Ishikawa (cell line): ENCODE data around the gene LDLR.

Source experiments
- CEBPB ChIP-seq: IDR thresholded peaks from 2 replicates; pipeline ENCODE4 v1.6.1; 2012
- CREB1 ChIP-seq: IDR thresholded peaks from 2 replicates; pipeline ENCODE4 v1.6.1; 2012; ENCODE audit warnings: low read depth
- EGR1 ChIP-seq: IDR thresholded peaks from 2 replicates; pipeline ENCODE4 v1.6.1; 2012
- EP300 ChIP-seq: IDR thresholded peaks from 2 replicates; pipeline ENCODE4 v1.6.1; 2012; ENCODE audit warnings: borderline replicate concordance
- FOXM1 ChIP-seq: IDR thresholded peaks from 2 replicates; pipeline ENCODE4 v1.6.1; 2012; ENCODE audit warnings: low read depth, borderline replicate concordance
- NFIC ChIP-seq: IDR thresholded peaks from 2 replicates; pipeline ENCODE4 v1.6.1; 2012
- RAD21 ChIP-seq: IDR thresholded peaks from 2 replicates; pipeline ENCODE4 v1.6.1; 2012; ENCODE audit warnings: low read depth
- TAF1 ChIP-seq: IDR thresholded peaks from 2 replicates; pipeline ENCODE4 v1.6.1; 2012; ENCODE audit warnings: low read depth, mild to moderate bottlenecking
- TCF12 ChIP-seq: IDR thresholded peaks from 2 replicates; pipeline ENCODE4 v1.6.1; 2012; ENCODE audit warnings: low read depth
- TEAD4 ChIP-seq: IDR thresholded peaks from 2 replicates; pipeline ENCODE4 v1.6.1; 2012
- YY1 ChIP-seq: IDR thresholded peaks from 2 replicates; pipeline ENCODE4 v1.6.1; 2012; ENCODE audit warnings: low read depth
- ZBTB7A ChIP-seq: IDR thresholded peaks from 2 replicates; pipeline ENCODE4 v1.6.1; 2012; ENCODE audit warnings: low read depth
- TF ChIP-seq, protein P1 (sequence below): IDR thresholded peaks from 2 replicates; pipeline ENCODE4 v1.6.1; 2012; ENCODE audit warnings: low read depth, mild to moderate bottlenecking
- TF ChIP-seq, protein P2 (sequence below): IDR thresholded peaks from 2 replicates; pipeline ENCODE4 v1.6.1; 2012
- TF ChIP-seq, protein P3 (sequence below): IDR thresholded peaks from 2 replicates; pipeline ENCODE4 v1.6.1; 2012

Gene LDLR

DNA sequence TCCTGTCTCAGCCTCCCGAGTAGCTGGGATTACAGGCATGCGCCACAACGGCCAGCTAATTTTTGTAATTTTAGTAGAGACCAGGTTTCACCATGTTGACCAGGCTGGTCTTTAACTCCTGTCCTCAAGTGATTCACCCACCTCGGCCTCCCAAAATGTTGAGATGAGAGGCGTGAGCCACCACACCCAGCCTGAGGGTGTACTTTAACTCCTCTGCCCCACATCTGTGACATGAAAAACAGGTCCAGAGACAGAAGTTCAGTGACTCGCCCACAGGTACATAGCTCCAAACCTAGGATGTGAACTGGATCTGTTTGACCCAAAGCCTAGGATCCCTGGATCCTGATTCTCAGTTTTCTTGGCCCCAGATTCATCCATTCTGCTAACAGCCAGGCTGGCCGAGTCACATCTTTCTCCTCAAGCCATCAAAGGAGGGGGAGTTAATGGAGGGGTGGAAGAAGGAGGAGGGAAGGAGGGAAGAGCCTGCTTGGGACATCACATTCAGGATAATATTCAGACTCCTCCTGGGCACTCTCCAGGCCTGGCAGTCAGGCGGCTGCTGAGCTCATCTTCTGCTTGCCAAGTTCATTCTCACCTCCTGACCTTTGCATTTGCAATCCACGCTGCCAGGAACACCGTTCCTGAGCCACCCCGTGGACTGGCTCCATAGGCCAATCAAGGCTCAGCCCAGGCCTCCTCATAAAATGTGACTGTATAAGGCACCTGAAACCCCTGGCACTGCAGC lies 63.2 kb downstream of the LDLR start:
- no peak for TF ChIP-seq EGR1
- TF ChIP-seq, protein P1, sequence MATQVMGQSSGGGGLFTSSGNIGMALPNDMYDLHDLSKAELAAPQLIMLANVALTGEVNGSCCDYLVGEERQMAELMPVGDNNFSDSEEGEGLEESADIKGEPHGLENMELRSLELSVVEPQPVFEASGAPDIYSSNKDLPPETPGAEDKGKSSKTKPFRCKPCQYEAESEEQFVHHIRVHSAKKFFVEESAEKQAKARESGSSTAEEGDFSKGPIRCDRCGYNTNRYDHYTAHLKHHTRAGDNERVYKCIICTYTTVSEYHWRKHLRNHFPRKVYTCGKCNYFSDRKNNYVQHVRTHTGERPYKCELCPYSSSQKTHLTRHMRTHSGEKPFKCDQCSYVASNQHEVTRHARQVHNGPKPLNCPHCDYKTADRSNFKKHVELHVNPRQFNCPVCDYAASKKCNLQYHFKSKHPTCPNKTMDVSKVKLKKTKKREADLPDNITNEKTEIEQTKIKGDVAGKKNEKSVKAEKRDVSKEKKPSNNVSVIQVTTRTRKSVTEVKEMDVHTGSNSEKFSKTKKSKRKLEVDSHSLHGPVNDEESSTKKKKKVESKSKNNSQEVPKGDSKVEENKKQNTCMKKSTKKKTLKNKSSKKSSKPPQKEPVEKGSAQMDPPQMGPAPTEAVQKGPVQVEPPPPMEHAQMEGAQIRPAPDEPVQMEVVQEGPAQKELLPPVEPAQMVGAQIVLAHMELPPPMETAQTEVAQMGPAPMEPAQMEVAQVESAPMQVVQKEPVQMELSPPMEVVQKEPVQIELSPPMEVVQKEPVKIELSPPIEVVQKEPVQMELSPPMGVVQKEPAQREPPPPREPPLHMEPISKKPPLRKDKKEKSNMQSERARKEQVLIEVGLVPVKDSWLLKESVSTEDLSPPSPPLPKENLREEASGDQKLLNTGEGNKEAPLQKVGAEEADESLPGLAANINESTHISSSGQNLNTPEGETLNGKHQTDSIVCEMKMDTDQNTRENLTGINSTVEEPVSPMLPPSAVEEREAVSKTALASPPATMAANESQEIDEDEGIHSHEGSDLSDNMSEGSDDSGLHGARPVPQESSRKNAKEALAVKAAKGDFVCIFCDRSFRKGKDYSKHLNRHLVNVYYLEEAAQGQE: no peak
- TF ChIP-seq, protein P2, sequence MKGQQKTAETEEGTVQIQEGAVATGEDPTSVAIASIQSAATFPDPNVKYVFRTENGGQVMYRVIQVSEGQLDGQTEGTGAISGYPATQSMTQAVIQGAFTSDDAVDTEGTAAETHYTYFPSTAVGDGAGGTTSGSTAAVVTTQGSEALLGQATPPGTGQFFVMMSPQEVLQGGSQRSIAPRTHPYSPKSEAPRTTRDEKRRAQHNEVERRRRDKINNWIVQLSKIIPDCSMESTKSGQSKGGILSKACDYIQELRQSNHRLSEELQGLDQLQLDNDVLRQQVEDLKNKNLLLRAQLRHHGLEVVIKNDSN: no peak
- TF ChIP-seq TCF12: no peak
- no peak for TF ChIP-seq CREB1
- TF ChIP-seq ZBTB7A: no peak
- no peak for TF ChIP-seq FOXM1
- TF ChIP-seq TEAD4: no peak
- TF ChIP-seq YY1: no peak
- TF ChIP-seq, protein P3, sequence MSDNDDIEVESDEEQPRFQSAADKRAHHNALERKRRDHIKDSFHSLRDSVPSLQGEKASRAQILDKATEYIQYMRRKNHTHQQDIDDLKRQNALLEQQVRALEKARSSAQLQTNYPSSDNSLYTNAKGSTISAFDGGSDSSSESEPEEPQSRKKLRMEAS: no peak
- TF ChIP-seq RAD21: no peak
- TF ChIP-seq TAF1: no peak
- TF ChIP-seq EP300: no peak
- no peak for TF ChIP-seq NFIC
- TF ChIP-seq CEBPB: no peak

DNA sequence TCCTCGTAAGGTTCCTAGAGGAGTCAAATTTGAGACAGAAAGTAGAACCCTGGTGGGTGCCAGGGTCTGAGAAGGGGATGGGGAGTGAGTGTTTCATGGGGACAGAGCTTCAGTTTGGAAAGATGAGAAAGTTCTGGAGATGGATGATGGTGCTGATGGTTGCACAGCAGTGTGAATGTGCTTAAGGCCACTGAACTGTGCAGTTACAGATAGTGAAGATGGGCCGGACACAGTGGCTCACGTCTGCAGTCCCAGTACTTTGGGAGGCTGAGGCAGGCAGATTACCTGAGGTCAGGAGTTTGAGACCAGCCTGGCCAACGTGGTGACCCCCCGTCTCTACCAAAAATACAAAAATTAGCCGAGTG lies 65.4 kb downstream of the LDLR start:
- no peak for TF ChIP-seq TEAD4
- no peak for TF ChIP-seq ZBTB7A
- no peak for TF ChIP-seq RAD21
- no peak for TF ChIP-seq NFIC
- TF ChIP-seq TAF1: 0 out of 2 replicates have a peak, but pooled peaks have one; percentile 11
- TF ChIP-seq CEBPB: no peak
- no peak for TF ChIP-seq TCF12
- TF ChIP-seq, protein P1: no peak
- no peak for TF ChIP-seq CREB1
- no peak for TF ChIP-seq EP300
- TF ChIP-seq FOXM1: no peak
- TF ChIP-seq, protein P3: 0 out of 2 replicates have a peak, but pooled peaks have one; percentile 21
- TF ChIP-seq, protein P2: no peak
- no peak for TF ChIP-seq YY1

DNA sequence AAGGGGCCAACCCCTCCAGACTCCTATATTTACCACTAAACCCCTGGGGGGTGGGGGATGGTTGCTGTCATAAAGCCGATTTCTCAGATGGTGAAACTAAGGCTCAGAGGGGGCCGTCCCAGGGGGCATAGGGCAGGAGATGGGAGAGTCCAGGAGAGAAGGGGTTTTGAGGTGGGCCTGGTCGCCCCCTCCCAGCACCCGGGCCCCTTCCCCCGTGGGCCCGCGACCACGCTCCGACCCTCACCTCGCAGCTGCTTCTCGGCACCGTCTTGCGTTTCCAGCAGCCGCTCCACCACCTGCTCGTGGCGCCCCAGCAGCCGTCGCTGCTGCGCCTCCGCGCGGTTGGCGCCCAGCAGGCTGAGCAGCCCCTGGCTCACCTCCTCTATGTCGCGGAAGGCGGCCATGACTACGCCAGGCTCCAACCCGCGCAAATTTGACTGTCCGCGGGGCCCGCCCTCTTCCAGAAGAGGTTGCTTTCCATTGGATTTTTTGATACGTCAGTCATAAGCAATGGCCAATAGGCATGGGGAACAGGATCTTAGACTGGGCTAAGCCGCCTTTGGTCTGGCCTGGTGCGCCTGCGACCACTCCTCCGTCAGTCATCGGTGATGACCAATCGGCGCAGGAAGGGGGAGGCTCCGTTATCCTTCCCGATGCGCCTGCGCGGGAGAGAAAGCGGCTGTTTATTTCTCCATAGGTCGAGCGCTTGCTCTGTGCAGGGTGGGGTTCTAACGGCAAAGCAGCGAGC lies 66.3 kb downstream of the LDLR start, which contains the start of gene SPC24:
TSS of gene SPC24 (minus strand) at position 410 of the 748 bp plus-strand sequence. CDS start at position 404, 6 bp downstream.
- TF ChIP-seq TAF1 (peak; percentile 97), NFIC (no peak), TCF12 (peak; percentile 61), TEAD4 (no peak), ZBTB7A (peak; percentile 91; the same call in 1 of the 2 replicates), CREB1 (0 out of 2 replicates have a peak, but pooled peaks have one; percentile 20), YY1 (peak; percentile 96), EP300 (0 out of 2 replicates have a peak, but pooled peaks have one; percentile 9), FOXM1 (no peak; the same call in 1 of the 2 replicates), RAD21 (no peak), EGR1 (no peak)
- TF ChIP-seq, protein P3: peak; percentile 56; the same call in 1 of the 2 replicates
- TF ChIP-seq, protein P2: no peak
- TF ChIP-seq, protein P1: no peak
